ENCODE measurements around the gene KRTAP5-7.
"Not testable (repeated sequence)": the region's sequence is repeated elsewhere in the genome, so short reads cannot be mapped to it uniquely, and the experiment has no call there.

The KRTAP5-7 gene

GRCh38 chr11:71525938-71526495, 1.1 kb upstream of the KRTAP5-7 start:
- DNase-seq (ENCODE audit: extremely low read depth, low read depth) = no peak
- TF ChIP-seq CTCF (IDR thresholded peaks at IDR 0.05; ENCODE audit: low read depth, low read length) = no peak

- DNase-seq (ENCODE audit: extremely low read depth, low read depth) = no peak
- TF ChIP-seq CTCF (IDR thresholded peaks at IDR 0.05; ENCODE audit: low read depth, low read length) = no peak
These were observed 626 bp downstream of the KRTAP5-7 start for GRCh38 chr11:71527576-71528210.

- no peak for DNase-seq (ENCODE audit: extremely low read depth, low read depth)
- no peak for TF ChIP-seq CTCF (IDR thresholded peaks at IDR 0.05; ENCODE audit: low read depth, low read length)
These were observed 3.5 kb downstream of the KRTAP5-7 start for GRCh38 chr11:71530602-71531001.

- no peak for TF ChIP-seq CTCF (IDR thresholded peaks at IDR 0.05; ENCODE audit: low read depth, low read length)
These were observed 5.1 kb downstream of the KRTAP5-7 start for GRCh38 chr11:71532036-71532610.

GRCh38 chr11:71534711-71535608, 7.9 kb downstream of the KRTAP5-7 start:
- not testable (repeated sequence) for DNase-seq (ENCODE audit: extremely low read depth, low read depth)

More at GRCh38 chr11:71532036-71532610, 5.1 kb downstream of the KRTAP5-7 start:
- no peak for DNase-seq (ENCODE audit: extremely low read depth, low read depth)

- TF ChIP-seq CTCF (IDR thresholded peaks at IDR 0.05; ENCODE audit: low read depth, low read length) = no peak
- no peak for DNase-seq (ENCODE audit: extremely low read depth, low read depth)
These were observed 8.8 kb downstream of the KRTAP5-7 start for GRCh38 chr11:71535825-71536224.

- no peak for DNase-seq (ENCODE audit: extremely low read depth, low read depth)
- no peak for TF ChIP-seq CTCF (IDR thresholded peaks at IDR 0.05; ENCODE audit: low read depth, low read length)
These were observed 10.5 kb downstream of the KRTAP5-7 start for GRCh38 chr11:71537537-71537936.

- DNase-seq (ENCODE audit: extremely low read depth, low read depth) = not testable (repeated sequence)
These were observed 11.1 kb downstream of the KRTAP5-7 start, which contains the start of gene KRTAP5-8 for GRCh38 chr11:71537977-71538665. TSS of gene KRTAP5-8 (plus strand) at chr11:71538025. CDS start at chr11:71538056, 31 bp downstream.

Data from AG09319 (cell line).